Renal pelvis (tissue), 4 donors: ENCODE data around the gene MVP. TPM values are rescaled to one million over a fixed set of nuclear protein-coding genes. Genes with fewer than 3 reads are reported as not detected.
"Not testable (repeated sequence)": the region's sequence is repeated elsewhere in the genome, so short reads cannot be mapped to it uniquely, and the experiment has no call there.

Experiments
- DNase-seq: peaks from one replicate; pipeline ENCODE4 v3.0.0-alpha.2; 2013
- polyA plus RNA-seq, 3 donors: library from polyadenylated mRNA; unstranded; fragments of 120-200 nt; gene quantifications; one replicate each; pipeline ENCODE4 v1.2.1, GENCODE V29; 2013; ENCODE audit not compliant: insufficient read length in 3 of 3

MVP gene
- polyA plus RNA-seq, 3 donors, result 16.1 to 24.7 (median 24.2) TPM

DNA sequence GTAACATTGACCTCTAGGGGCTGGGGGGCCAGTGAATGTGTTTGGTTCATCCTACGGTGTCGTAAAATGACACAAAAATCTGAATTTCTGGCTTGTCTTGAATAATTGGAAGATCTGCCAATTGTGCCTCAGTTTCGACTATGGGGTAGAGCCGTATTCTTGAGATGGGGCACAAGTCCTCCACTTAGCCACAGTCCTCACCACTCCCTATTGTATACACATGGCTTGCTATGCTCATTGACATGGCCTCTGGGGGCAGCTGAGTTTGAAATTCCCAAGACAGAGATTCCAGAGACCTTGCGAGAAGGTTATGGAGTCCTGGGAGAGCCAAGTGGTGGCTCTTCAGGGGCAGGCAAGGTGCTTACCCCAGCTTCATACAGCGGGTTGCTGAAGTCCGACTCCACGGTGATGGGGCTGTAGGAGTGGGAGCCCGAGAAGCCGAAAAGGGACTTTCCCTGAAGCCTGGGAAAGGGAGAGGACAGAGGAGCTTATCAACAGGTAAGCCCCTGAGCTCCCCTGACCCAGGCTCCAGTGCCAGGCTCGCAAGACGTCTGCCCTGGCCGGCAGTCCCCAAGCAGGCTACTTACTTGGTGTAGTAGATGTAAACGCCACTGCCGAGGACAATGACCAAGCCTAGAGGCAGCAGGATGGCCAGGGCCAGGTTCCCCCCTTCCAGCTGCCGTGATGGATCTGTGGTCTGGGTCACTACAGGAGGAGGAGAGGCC is 51.7 kb downstream of the MVP start:
- no peak for DNase-seq

DNA sequence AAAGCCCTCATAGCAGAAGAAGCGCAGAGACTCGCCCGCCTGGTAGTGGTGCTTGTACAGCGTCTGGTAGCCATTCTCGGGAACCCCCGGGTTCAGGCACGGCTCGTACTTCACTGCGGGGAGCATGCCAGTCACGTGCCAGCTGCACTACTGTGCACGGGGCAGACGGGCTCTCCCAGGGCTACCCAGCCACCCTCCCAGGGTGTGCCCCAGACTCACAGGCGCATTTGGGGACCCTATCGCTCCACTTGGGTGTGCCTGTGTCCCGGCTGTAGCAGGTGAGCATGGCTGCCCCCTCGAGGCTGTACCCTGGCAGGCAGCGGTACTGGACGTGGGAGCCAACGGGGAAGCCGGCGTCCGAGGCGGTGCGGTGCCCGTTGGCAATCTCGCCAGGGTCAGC is 53.1 kb downstream of the MVP start:
- no peak for DNase-seq

- DNase-seq, result no peak
Measured at GRCh38 chr16:29875206-29875605, 54.9 kb downstream of the MVP start.

DNA sequence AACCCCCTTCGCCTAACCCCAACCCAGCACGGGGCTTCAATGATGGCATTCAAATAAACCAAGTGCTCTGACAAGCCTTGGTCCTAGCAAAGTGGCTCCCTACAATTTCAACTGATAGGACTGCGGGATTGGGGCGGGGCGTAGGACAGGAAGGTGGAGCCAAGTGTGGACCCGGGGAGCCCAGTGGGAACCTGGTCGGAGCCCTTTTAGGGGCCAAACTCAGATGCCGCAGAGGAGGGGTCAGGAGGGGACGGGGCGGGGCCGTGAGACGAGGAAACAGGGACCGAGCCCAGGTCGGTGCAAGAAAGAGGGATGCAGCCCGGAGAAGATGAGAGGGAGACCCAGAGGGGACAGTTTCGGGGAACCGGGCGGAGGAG is 55.9 kb downstream of the MVP start:
- DNase-seq, result no peak

GRCh38 chr16:29876594-29877249 is 56.5 kb downstream of the MVP start:
- DNase-seq, result no peak

DNA sequence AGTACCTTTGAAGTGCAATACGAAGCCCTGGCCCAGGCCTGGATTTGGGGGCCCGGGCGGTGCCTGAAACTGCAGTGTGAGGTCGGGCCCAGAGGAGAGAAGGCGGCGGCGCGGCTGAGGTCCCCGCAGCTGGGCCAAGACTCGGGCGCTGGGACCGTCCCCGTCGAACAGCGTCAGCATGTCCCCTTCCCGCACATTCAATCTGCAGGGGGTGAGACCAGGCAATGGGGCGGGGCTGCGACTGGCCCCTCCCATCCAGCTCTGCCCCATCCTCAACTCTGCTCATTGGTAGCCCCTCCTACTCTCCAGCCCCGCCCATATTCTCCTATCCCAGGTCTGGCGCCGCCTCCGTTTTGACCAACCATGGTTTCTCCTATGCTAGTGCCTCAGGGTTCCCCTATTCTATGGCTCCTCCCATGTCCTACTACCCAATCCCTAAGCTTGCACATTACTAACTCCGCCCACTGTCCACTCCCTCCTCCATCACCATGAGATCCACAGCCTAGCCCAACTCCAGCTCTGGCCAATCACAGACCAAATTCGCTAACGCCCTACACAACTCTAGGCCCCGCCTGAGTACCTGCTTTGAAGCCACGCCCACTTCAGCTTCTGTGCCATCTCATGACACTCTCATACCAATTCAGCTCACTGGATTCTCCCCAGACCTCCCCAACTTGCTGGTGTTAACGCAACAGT is 57.2 kb downstream of the MVP start:
- DNase-seq, result no peak

GRCh38 chr16:29878172-29878571 is 57.9 kb downstream of the MVP start:
- DNase-seq, result no peak

DNA sequence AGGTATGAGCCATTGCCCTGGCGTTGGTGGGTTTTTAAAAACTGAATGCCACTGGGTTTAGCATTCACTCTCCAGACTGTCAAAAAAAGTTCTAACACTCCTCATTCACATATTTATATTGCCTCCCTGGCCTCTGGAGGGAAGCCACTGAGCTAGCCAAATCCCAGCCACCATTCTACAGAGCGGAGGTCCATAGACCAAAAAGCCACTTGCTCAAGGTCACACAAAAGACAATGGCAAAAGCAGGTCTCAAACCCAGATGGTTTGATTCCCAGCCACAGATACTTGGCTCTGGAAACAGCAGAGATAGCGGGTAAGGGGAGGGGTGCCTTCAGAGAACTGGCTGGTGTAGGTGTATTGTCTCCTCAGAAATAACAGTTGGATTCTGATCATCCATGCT is 60.8 kb downstream of the MVP start:
- no peak for DNase-seq

DNA sequence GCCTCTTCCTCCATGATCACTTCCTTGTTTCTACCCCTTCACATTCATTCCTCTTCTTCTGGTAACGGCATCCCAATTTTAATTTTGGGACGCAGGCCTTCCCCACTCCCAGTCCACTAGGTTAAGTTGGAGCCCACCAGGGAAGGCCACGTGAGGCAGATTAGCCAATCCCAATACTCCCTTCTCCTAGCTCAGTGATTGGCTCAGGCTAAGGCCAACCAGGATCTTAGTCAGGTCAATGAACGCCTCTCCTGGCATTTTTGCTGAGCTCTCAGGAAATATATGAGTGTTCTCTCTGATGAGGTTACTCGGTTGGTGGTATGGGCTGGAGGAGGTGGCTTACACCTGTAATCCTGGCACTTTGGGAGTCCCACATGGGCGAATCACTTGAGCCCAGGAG is 63.7 kb downstream of the MVP start:
- DNase-seq, result no peak

DNA sequence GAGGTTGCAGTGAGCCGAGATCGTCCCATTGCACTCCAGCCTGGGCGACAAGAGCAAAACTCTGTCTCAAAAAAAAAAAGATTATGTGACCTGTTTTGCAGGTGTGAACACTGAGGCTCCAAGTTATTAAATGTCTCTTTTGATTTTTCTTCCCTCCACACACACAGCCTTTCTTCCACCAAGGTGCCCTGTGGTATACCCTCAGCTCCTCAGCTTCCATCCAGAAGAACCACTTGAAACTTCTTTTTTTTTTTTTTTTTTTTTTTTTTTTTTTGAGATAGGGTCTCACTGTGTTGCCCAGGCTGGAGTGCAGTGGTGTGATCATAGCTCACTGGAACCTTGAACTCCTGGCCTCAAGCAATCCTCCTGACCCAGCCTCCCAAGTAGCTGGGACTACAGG is 69.1 kb downstream of the MVP start:
- DNase-seq, result not testable (repeated sequence)

DNA sequence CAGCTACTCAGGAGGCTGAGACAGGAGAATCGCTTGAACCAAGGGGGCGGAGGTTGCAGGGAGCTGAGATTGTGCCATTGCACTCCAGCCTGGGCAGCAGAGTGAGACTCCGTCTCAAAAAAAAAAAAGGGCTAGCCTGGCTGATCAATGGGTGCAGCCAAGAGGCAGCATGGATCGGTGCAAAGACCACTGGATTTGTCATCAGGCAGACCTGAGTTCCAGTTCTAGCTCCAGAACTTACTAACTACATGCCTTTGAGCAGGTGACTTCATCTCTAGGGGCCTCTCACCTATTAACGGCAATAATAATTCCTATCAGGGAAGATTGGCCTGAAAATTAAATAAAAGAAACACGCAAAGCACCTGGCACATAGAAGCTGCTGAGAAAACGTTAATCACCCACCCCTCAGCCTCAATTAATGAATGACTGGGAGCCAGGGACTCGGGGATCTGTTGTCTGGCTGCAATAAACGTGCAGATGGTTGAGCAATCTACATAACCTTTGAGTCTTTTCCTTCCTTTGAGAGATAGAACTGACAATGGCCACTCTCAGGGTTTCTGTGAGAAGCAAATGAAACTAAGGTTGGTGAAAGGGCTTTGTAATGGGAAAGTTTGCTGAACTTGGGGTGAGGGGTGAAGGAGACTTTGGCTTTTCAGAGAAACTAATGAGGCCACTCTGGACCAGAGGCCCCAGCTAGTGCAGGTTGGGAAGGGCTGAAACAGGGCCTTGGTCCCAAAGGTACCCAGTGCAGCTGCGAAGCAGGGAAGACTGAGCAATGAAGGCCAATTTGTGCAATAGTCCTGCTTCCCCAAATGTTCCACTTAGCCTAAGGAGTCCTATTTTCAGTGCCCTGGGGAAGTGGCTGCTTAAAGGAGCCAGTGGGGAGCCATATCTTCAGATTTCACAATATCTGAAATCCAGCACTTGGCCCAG is 71.5 kb downstream of the MVP start:
- DNase-seq, result no peak

DNA sequence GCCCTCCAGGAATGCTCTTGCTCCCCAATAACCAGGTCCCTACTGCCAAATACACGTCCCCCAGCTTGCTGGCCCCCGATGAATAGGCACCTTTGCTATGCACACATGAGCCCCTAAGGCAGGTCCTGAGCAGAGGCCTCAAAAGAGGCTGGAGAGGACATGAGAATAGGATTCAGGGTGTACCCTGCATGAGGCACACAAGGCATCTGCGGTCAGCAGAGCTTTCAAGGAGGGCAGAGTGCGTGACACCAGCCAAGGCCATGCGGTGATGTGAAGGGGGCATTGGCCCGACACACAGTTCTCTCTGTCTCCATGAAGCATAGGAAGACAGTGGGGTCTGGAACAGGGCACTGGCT is 72.2 kb downstream of the MVP start:
- no peak for DNase-seq

GRCh38 chr16:29893553-29893952 is 73.3 kb downstream of the MVP start:
- DNase-seq, result no peak

- DNase-seq, result no peak
Measured at GRCh38 chr16:29894352-29894751, 74.1 kb downstream of the MVP start.

DNA sequence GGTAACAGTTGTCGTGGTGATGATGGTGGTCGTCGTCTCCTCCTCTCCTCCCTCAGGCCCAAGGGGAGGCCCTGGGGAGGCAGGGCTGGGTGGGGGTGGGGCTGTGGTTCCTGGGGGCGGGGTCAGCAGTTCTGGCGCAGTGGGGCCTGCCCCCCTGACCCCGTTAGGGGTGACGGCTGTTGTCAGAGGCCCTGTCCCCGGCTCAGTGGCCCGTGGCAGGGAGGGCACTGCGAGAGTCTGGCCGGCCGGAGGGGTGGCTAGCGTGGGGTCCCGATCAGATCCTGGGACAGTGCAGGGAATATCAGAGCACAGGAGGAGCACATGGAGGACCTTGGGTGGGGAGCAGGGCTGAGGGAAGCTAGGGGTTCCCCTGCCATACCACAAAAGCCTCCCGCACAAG is 76.6 kb downstream of the MVP start:
- no peak for DNase-seq

GRCh38 chr16:29897333-29897732 is 77.1 kb downstream of the MVP start:
- DNase-seq, result no peak

Other genes with a start within 250 kb of the MVP start
- 1 to 10 TPM; 2.7 to 2.8 (median 2.8) TPM for gene SPN, start 157.2 kb upstream of the MVP start, polyA plus RNA-seq
- gene QPRT, start 141.3 kb upstream of the MVP start, polyA plus RNA-seq, result 100 to 1,000 TPM; 171 to 206 (median 173) TPM
- gene C16orf54, start 74.5 kb upstream of the MVP start, polyA plus RNA-seq, result under 1 TPM; 0.12 to 0.34 (median 0.17) TPM
- gene ZG16, start 42.2 kb upstream of the MVP start, polyA plus RNA-seq, result under 1 TPM in 2 of 3 donors, not detected in 1; 0.03 to 0.05 TPM
- gene KIF22, start 29.7 kb upstream of the MVP start, polyA plus RNA-seq, result 10 to 100 TPM; 68.2 to 81.8 (median 77.3) TPM
- gene MAZ, start 13.9 kb upstream of the MVP start, polyA plus RNA-seq, result 100 to 1,000 TPM; 330 to 392 (median 348) TPM
- gene PRRT2, start 8.3 kb upstream of the MVP start, polyA plus RNA-seq, result 10 to 100 TPM; 15.4 to 22.5 (median 21.6) TPM
- gene PAGR1, start 4.3 kb upstream of the MVP start, polyA plus RNA-seq, result 10 to 100 TPM; 40.2 to 44.1 (median 43.6) TPM
- gene CDIPT, start 42.8 kb downstream of the MVP start, polyA plus RNA-seq, result 100 to 1,000 TPM; 111 to 120 (median 117) TPM
- gene SEZ6L2, start 79.1 kb downstream of the MVP start, polyA plus RNA-seq, result 10 to 100 TPM; 10.1 to 13.6 (median 11.7) TPM
- 1 to 10 TPM in 2 of 3 donors, under 1 TPM in 1; 0.95 to 1.4 (median 1.0) TPM for gene ASPHD1, start 80.0 kb downstream of the MVP start, polyA plus RNA-seq
- gene KCTD13, start 105.8 kb downstream of the MVP start, polyA plus RNA-seq, result 10 to 100 TPM; 14.8 to 30.9 (median 29.4) TPM
- gene TMEM219, start 141.6 kb downstream of the MVP start, polyA plus RNA-seq, result 100 to 1,000 TPM; 106 to 123 (median 113) TPM
- gene TAOK2, start 153.4 kb downstream of the MVP start, polyA plus RNA-seq, result 10 to 100 TPM; 51.0 to 56.5 (median 53.1) TPM
- 10 to 100 TPM; 19.9 to 22.2 (median 20.7) TPM for gene HIRIP3, start 175.2 kb downstream of the MVP start, polyA plus RNA-seq
- 10 to 100 TPM; 52.3 to 64.9 (median 56.6) TPM for gene INO80E, start 175.8 kb downstream of the MVP start, polyA plus RNA-seq
- gene DOC2A, start 190.6 kb downstream of the MVP start, polyA plus RNA-seq, result 1 to 10 TPM; 2.9 to 4.9 (median 4.6) TPM
- not detected for gene C16orf92, start 202.7 kb downstream of the MVP start, polyA plus RNA-seq
- 1 to 10 TPM; 1.2 to 1.7 (median 1.2) TPM for gene TLCD3B, start 210.8 kb downstream of the MVP start, polyA plus RNA-seq
- gene ALDOA, start 245.3 kb downstream of the MVP start, polyA plus RNA-seq, result 100 to 1,000 TPM; 525 to 600 (median 593) TPM